PC-9 (cell line): ENCODE data around the gene FAM193A. TPM values are rescaled to one million over a fixed set of nuclear protein-coding genes. Genes with fewer than 3 reads are reported as not detected.

Experiments used
- BruUV-seq: library from RNA; stranded (reverse); fragments of 400-500 nt; replicated peaks from 2 replicates; lab custom pipeline; 2021; lab: Mats Ljungman, UMichigan
- CTCF ChIA-PET: fragments of 300-600 bp; sonication (Branson Sonifier 250); formaldehyde crosslinking; loops from one replicate; lab custom pipeline; 2022; ENCODE audit warnings: antibody characterized with exemption; lab: Charles Lee
- POLR2A ChIA-PET: fragments of 300-600 bp; sonication (Branson Sonifier 250); formaldehyde crosslinking; loops from one replicate; lab custom pipeline; 2022; ENCODE audit warnings: antibody characterized with exemption; ENCODE audit not compliant: unreplicated experiment; lab: Charles Lee
- DNase-seq, 2 experiments: peaks; one replicate each; pipeline versions ENCODE4 v3.0.0 to v3.0.0-alpha.2; 2015 to 2022; ENCODE audit warnings: mixed read lengths in 1 of 2
- H2AFZ ChIP-seq: fragments of 200-600 bp; sonication (generic); 2 replicates; pipeline ENCODE4 v1.8.1; 2017; ENCODE audit warnings: antibody characterized with exemption
- H3F3A ChIP-seq: fragments of 200-600 bp; sonication (generic); 2 replicates; pipeline ENCODE4 v1.8.1; 2017; ENCODE audit warnings: antibody characterized with exemption, mild to moderate bottlenecking, low read depth; ENCODE audit not compliant: insufficient read depth
- H3K27ac ChIP-seq: fragments of 200-600 bp; sonication (generic); 2 replicates; pipeline ENCODE4 v1.6.1; 2016; ENCODE audit warnings: mixed run types
- H3K27me3 ChIP-seq: fragments of 200-600 bp; sonication (generic); 2 replicates; pipeline ENCODE4 v1.6.1; 2016; ENCODE audit warnings: low read depth, mixed run types; ENCODE audit not compliant: insufficient read depth
- H3K36me3 ChIP-seq: fragments of 200-600 bp; sonication (generic); 2 replicates; pipeline ENCODE4 v1.6.1; 2016; ENCODE audit warnings: low read depth, mixed run types
- H3K4me1 ChIP-seq: fragments of 200-600 bp; sonication (generic); replicated peaks from 2 replicates; pipeline ENCODE4 v1.6.1; 2016; ENCODE audit warnings: mixed run types; ENCODE audit not compliant: insufficient read depth
- H3K4me2 ChIP-seq: fragments of 200-600 bp; sonication (generic); 2 replicates; pipeline ENCODE4 v1.6.1; 2017; ENCODE audit warnings: mixed run types
- H3K4me3 ChIP-seq: fragments of 200-600 bp; sonication (generic); 2 replicates; pipeline ENCODE4 v1.6.1; 2016; ENCODE audit warnings: mixed run types
- H3K79me2 ChIP-seq: fragments of 200-600 bp; sonication (generic); 2 replicates; pipeline ENCODE4 v1.6.1; 2017; ENCODE audit warnings: low read depth, mixed run types
- H3K9me2 ChIP-seq: fragments of 200-600 bp; sonication (generic); 2 replicates; pipeline ENCODE4 v1.8.1; 2017; ENCODE audit warnings: mild to moderate bottlenecking; ENCODE audit not compliant: insufficient read depth
- H3K9me3 ChIP-seq: fragments of 200-600 bp; sonication (generic); 2 replicates; pipeline ENCODE4 v1.8.1; 2016; ENCODE audit warnings: low read depth; ENCODE audit not compliant: insufficient read depth
- H4K20me1 ChIP-seq: fragments of 200-600 bp; sonication (generic); 2 replicates; pipeline ENCODE4 v1.8.1; 2017; ENCODE audit not compliant: insufficient read depth
- CTCF ChIP-seq: fragments of 200-600 bp; sonication (generic); conservative IDR thresholded peaks from 2 replicates; pipeline ENCODE4 v1.6.1; 2017; ENCODE audit warnings: mixed run types, antibody characterized with exemption, mild to moderate bottlenecking, moderate library complexity
- EZH2 ChIP-seq: fragments of 200-600 bp; sonication (generic); IDR thresholded peaks from 2 replicates; pipeline ENCODE4 v1.8.0; 2017; ENCODE audit warnings: antibody characterized with exemption, low read depth
- intact Hi-C: fragments of 100-400 bp; cut with micrococcal nuclease; formaldehyde crosslinking; loops from one replicate; pipeline ENCODE4 v1.10.0; 2022; ENCODE audit not compliant: unreplicated experiment
- total RNA-seq: library from RNA; stranded (reverse); gene quantifications from 2 replicates; pipeline ENCODE4 v1.2.3, GENCODE V29; 2021

Gene FAM193A
- total RNA-seq, 1 experiment from 2014 or later, result 23.4 TPM

GRCh38 chr4:2623442-2623841 lies 87.0 kb downstream of the FAM193A start:
- POLR2A ChIA-PET, result no interaction called here
- H3K4me2 ChIP-seq, result no peak overlapping the region
- H3K4me3 ChIP-seq, result no peak overlapping the region
- peaks cover 17% of the 10 kb centered on the region; the same call in 1 of the 2 replicates for H4K20me1 ChIP-seq
- no TSS peak for BruUV-seq
- TF ChIP-seq EZH2, result no peak
- TF ChIP-seq CTCF, result no peak
- peaks cover 11% of the 10 kb centered on the region; the same call in 1 of the 2 replicates for H3K79me2 ChIP-seq
- no peak overlapping the region for H2AFZ ChIP-seq
- no peaks in the 10 kb centered on the region for H3K27me3 ChIP-seq
- no peaks in the 10 kb centered on the region for H3F3A ChIP-seq
- no peaks in the 10 kb centered on the region for H3K36me3 ChIP-seq
- no peak for DNase-seq
- no peaks in the 10 kb centered on the region for H3K9me2 ChIP-seq
- CTCF ChIA-PET, result no interaction called here
- H3K27ac ChIP-seq, result no peak overlapping the region
- H3K4me1 ChIP-seq, result no peaks in the 10 kb centered on the region
- intact Hi-C loops, result no loop called here
- no peaks in the 10 kb centered on the region for H3K9me3 ChIP-seq

- intact Hi-C loops, result no loop called here
- no peaks in the 10 kb centered on the region; the same call in 1 of the 2 replicates for H3K79me2 ChIP-seq
- no TSS peak for BruUV-seq
- CTCF ChIA-PET, result no interaction called here
- POLR2A ChIA-PET, result no interaction called here
- no peak for DNase-seq
- no peak overlapping the region for H3K4me2 ChIP-seq
- TF ChIP-seq EZH2 (no peak), CTCF (no peak)
- no peaks in the 10 kb centered on the region; the same call in 1 of the 2 replicates for H3K36me3 ChIP-seq
- no peaks in the 10 kb centered on the region for H3K9me2 ChIP-seq
- H3K27me3 ChIP-seq, result no peaks in the 10 kb centered on the region
- H3F3A ChIP-seq, result no peaks in the 10 kb centered on the region
- H3K9me3 ChIP-seq, result no peaks in the 10 kb centered on the region
- H4K20me1 ChIP-seq, result peaks cover 7% of the 10 kb centered on the region; the same call in 1 of the 2 replicates
- no peaks in the 10 kb centered on the region for H3K4me1 ChIP-seq
- no peak overlapping the region for H3K27ac ChIP-seq
- no peak overlapping the region for H2AFZ ChIP-seq
- no peak overlapping the region for H3K4me3 ChIP-seq
These were observed 88.5 kb downstream of the FAM193A start for GRCh38 chr4:2624782-2625530.

- Histone ChIP-seq H3K4me3 (no peak overlapping the region), H3K4me2 (no peak overlapping the region), H3K9me2 (no peaks in the 10 kb centered on the region), H3K9me3 (no peaks in the 10 kb centered on the region), H3F3A (no peaks in the 10 kb centered on the region), H3K79me2 (no peaks in the 10 kb centered on the region), H2AFZ (no peak overlapping the region), H3K4me1 (no peaks in the 10 kb centered on the region), H3K27me3 (no peaks in the 10 kb centered on the region), H3K36me3 (no peaks in the 10 kb centered on the region; the same call in 1 of the 2 replicates), H3K27ac (no peak overlapping the region), H4K20me1 (peaks cover 3% of the 10 kb centered on the region; the same call in 1 of the 2 replicates)
- no peak for TF ChIP-seq CTCF
- no peak for TF ChIP-seq EZH2
- POLR2A ChIA-PET, result no interaction called here
- CTCF ChIA-PET, result no interaction called here
- no peak for DNase-seq
- intact Hi-C loops, result no loop called here
- no TSS peak for BruUV-seq
These were observed 89.8 kb downstream of the FAM193A start for GRCh38 chr4:2626231-2626630.
